ENCODE measurements around the gene SESN3.
"Not testable (repeated sequence)": the region's sequence is repeated elsewhere in the genome, so short reads cannot be mapped to it uniquely, and the experiment has no call there.

SESN3 gene, protein sequence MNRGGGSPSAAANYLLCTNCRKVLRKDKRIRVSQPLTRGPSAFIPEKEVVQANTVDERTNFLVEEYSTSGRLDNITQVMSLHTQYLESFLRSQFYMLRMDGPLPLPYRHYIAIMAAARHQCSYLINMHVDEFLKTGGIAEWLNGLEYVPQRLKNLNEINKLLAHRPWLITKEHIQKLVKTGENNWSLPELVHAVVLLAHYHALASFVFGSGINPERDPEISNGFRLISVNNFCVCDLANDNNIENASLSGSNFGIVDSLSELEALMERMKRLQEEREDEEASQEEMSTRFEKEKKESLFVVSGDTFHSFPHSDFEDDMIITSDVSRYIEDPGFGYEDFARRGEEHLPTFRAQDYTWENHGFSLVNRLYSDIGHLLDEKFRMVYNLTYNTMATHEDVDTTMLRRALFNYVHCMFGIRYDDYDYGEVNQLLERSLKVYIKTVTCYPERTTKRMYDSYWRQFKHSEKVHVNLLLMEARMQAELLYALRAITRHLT

GRCh38 chr11:95231127-95231880 is at the start of gene SESN3:
SESN3 (minus strand) TSS chr11:95231202; CDS start chr11:95230860, 342 bp downstream.
- peak; percentile 97 for DNase-seq

DNA sequence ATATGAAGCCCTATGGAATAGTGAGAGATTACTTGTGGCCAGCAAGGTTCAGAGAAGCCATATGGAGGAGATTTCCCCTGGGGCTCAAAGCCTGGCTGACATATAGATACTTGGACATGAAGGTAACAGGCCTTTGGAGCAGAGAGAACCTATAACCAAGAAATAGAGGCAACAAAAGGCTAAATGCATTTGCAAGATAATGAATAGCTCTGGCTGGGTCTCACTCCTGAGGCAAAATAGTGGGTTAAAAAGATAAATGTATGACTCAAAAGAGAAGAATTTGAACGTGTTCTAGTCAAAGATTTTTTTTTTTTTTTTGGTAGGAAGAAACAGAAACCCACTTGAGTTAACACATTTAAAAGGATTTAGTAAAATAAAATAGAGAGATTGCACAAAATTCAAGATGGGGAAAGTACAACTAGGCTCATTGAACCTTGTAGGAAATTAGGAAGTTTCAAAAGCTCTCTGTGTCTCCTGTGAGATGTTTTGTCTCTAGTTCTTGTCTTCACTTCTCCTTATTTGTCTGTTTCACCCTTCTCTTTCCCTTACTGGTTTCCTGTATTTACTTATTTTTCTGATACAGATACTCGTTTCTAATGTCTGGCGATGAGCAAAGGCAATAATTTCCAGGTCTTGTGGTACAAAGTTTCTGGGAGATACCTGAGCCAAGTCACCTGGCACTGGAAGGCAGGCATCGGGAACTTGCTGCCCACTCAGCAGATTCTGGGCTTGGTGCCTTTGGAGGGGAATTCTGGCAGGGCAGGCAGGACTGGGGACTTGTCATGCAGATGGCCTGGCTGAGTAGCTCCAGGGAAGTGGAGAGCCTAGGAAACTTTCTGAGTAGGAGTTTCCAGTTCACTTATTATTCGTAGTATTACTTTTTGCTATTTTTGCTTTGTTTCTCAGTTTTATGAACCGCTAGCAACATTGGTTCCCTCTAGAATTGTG is 49.2 kb upstream of the SESN3 start:
- DNase-seq = no peak

DNA sequence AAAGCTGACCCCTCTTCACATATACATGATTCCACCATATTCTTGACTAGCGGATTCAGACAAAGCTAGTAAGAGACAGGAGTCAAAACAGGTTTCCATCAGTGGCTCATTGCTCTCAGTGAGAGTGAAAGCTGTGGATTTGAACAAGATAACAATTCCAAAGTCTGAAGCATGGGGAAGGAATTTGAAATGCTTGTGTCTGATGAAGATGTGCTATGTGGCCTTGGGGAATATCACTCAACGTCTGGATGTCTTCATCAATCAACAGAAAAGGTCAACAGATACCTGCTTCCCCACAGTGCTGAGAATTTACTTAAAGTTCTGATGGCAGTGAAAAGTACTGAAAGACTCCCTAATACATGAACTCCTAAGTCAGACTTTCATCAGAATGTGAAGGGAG is 46.9 kb upstream of the SESN3 start:
- no peak for DNase-seq

DNA sequence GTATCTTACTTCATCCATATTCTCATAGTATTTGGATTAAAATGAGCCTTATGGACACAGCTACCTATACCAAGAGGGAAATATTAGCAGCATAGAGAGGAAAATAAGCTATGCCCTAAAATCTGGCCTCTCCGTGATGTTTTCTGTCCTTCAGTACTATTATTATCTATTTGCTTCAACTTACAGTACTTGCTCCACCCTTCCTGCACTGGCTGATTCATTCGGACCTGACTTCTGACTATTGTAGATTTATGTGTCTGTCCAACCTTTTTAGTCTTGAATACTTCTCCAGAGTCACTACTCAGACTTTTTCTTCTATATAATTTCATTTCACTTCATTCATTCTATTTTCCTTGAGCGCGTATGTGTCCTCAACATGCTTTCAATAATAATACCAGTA is 45.1 kb upstream of the SESN3 start:
- no peak for DNase-seq

DNA sequence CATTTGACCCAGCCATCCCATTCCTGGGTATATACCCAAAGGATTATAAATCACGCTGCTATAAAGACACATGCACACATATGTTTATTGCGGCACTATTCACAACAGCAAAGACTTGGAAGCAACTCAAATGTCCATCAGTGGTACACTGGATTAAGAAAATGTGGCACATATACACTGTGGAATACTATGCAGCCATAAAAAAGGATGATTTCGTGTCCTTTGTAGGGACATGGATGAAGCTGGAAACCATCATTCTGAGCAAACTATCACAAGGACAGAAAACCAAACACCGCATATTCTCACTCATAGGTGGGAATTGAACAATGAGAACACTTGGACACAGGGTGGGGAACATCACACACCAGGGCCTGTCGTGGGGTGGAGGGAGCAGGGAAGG is 42.6 kb upstream of the SESN3 start:
- not testable (repeated sequence) for DNase-seq

GRCh38 chr11:95269036-95269819 is 38.2 kb upstream of the SESN3 start:
- DNase-seq = no peak

GRCh38 chr11:95268391-95268790 is 37.4 kb upstream of the SESN3 start:
- no peak for DNase-seq

DNA sequence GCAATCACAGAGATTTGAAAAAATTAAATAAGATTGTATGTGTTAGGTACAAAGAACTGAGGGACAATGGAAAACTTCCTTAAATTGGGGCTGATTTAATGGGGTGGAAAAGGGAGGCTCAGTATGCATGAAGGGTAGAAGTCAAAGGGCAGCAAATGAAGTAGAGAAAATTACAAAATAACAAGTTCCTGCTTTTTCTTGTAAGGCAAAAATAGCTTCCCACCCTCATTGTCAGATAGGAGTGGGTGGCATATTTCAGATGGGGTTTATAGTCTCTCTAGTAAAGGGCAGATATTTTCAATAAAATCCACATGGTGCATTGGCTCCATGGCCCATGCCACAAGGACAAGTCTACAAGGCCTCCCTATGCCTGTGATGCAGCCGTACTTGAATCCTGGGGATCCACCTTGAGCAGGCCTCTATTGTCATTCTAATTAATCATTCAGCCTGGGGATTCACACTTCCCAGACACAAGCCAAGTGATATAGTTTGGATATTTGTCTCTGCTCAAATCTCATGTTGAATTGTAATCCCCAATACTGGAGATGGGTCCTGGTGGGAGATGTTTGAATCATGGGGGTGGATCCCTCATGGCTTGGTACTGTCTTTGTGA is 36.7 kb upstream of the SESN3 start:
- DNase-seq = no peak

DNA sequence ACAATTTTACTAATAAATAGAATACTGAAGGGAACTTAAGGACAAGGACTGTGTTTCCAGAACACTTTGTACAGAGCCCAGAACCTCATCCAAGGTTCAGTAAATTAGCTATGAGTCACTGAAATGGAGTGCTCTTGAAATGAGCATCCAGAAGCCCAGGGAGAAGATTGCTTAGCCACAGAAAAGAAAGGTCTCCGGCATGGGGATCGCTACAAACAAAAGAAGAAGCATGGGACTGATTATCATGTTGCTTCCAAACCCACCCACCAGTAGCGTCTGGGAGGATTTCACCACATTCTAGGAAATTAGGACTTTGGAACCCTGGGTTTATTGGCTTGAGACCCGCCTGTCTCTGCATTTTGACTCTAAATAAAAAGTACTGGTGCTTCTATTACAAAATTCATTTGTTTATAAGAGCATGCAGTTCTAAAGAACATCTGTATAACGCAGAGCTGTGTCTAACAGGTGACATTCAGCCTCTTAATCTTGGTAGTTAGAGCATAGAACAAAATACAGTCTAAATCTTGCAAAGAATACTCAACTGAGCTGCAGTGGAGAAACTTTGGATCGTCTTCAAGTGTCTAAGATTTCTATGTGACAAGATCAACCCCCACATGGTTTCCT is 35.9 kb upstream of the SESN3 start:
- no peak for DNase-seq

GRCh38 chr11:95264881-95265280 is 33.9 kb upstream of the SESN3 start:
- DNase-seq = no peak

DNA sequence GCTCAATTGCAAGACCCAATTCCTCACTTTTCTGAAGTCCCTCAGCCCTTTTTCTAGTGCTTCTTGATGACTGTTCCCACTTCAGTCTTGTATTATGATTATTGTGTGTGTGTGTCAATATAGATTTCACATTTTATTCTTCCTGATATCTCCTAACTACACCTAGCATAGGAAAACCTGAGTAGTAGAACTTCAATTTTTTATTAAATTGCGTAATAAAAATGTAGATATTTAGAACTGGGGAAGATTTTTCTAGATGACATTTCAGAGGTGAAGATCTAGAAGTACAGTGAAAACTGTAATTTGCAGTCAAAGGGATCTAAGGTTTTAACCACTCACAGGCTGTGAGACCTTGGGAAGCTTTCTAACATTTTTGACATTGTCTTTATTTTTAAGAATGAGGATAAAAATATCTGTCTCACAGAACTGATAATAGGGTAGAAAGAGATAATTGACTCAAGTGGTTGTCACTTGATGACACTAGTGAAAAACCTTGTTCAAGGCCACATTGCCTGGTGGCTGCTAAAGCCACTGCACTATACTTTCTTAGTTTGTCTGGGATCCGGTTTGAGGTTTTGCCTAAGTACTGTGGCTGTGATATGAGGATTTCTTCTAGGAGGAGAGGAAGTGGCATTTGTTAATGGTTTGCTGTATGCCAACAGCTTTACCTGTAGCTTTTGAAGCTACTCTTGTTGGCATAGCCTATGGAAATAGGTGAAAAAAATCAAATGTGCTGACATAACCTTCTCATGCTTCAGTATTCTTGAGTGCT is 32.2 kb upstream of the SESN3 start:
- no peak for DNase-seq

GRCh38 chr11:95257456-95257971 is 26.5 kb upstream of the SESN3 start:
- DNase-seq = no peak

DNA sequence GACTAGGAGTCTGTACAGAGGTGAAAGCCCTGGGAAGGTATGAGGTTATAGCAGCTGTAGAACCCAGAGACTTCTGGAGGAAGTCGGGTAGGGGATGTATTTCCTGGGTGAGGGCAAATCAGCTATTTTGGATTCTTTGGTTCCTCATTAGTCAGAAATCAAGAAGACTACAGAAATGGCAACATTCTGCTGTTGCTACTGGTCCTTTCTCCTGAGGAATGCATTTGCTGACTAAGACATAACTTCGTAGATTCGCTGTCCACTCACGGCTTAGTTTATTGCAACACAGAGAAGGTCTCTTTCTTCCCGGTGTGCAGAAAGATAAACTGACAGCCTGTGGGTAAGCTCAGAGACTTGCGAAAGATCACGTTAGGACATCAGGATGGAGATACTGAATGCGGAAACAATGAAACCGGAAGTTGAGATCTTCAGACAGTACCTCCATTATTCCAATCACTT is 25.3 kb upstream of the SESN3 start:
- DNase-seq = no peak

DNA sequence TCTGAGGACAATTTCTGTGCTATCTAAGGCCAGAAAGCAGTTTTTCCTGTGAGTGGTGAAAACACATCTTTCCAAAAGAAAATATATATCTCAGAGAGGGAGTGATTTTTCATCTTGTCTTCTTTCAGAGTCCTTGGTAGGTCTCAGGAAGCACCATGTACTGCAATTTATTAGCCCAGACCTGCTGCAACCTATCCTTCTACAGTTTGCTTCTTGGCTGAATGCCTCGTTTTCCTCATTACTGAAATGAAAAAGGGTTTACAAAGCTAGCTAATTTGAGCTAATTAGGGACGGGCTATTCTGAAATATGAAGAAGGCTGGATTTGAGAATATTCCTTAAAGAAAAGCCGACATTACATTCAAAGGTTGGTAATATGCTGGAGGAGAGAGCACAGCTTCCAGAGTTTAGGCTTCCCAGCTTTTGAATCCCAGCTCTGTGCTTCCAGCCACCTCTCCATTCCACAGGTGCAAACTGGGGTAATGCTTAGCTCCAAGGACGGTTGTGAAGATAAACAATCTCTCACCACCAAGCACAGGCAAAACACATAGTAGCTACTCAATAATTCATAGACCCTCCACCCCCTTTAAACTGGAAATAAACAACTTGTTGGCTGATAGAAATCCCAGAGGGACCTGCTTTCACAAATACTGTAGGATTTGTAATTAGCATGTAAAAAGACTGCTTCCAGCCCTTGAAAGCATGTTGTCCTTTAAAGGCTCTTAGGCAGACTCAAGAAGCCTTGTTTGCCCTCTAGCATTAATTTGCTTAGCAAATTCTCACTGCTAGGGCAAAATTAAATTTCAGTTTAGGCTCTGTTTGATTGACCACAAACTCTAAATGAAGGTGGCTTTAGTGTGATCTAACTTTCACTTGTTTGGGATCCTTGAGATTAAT is 24.5 kb upstream of the SESN3 start:
- no peak for DNase-seq

DNA sequence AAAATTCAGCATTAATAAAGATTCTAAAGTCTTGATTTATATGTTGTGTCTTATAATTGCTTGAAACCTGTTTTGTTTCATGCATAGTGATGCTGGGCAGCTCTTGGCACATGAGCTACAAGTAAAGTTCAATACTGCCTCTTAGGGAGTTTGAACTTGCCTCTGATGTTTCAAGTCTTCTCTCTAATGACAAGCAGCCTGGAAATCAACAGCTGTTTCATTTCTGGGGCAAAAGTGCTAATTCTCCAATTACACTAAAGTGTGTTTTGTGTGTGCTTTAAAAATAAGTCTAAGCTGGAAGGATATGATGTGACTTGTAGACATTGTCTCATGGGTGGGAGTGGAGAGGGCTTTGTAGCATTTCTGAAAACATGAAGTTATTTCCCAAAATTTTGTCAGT is 23.7 kb upstream of the SESN3 start:
- DNase-seq = no peak

DNA sequence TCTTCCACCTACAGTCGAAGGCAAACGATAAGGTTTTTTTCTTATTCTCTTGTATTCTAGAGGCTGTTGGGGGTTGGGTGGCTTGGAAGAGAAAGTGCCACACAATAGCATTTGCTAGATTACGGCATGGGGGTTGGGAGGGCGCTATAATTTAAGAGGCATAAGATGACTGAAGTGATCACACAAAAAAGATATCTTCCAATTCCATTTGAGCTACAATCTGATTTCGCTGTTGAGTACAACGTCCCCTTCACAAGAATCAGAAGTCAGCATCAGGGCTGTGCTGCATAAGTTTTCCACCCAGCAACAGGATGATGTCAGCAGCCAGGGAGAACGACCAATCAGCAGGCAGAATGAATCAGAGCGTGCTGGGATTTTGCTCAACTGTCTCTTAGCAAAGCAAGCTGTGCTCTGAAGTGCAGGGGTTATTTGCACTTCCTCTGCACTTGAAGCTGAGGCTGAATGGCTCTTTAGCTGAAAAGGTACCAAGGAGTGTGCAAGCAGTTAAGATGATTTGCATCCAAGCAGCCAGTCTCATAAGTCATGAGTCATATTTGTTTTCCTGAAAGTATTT is 23.2 kb upstream of the SESN3 start:
- peak; percentile 86 for DNase-seq

GRCh38 chr11:95253141-95253540 is 22.1 kb upstream of the SESN3 start:
- no peak for DNase-seq

GRCh38 chr11:95252586-95252985 is 21.6 kb upstream of the SESN3 start:
- DNase-seq = no peak

DNA sequence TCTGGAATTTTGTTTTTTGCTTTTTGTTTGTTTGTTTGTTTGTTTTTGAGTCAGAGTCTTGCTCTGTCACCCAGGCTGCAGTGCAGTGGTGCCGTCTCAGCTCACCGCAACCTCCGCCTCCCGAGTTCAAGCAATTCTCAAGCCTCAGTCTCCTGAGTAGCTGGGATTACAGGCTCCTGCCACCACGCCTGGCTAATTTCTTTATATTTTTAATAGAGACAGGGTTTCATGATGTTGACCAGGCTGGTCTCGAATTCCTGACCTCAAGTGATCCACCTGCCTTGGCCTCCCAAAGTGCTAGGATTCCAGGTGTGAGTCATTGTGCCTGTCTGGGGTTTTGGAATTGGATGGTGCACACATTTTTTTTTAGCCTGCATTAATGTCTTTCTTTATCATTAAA is 20.9 kb upstream of the SESN3 start:
- not testable (repeated sequence) for DNase-seq

Measured in DMS 273 treated with DMSO at 0.1 percent for 48 hours (cell line).